Fibroblast of upper back skin (primary cell): ENCODE data around the gene ADGRL3.
"Not testable (repeated sequence)": the region's sequence is repeated elsewhere in the genome, so short reads cannot be mapped to it uniquely, and the experiment has no call there.

Source experiments
- DNase-seq: peaks from one replicate; pipeline ENCODE4 v3.0.0-alpha.2; 2013

ADGRL3 gene

DNA sequence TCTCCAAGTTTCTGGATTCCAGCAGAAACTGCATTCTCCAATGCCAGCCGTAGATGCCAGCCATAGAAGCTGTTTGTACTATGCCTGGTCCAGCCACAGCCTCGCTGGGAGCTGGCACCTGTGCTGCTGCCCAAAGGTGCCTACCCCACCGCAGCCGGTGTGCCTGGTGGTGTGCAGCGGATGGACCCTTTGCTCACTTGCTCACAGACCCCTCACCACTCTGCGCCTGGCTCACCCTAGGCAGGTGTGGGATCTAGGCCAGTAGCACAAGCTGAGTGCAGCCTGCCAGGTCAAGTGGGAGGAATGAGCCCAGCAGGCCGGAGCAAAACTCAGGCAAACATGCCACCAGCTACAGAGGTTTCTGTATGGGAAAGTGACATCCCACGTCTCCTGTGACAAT lies 463.2 kb downstream of the ADGRL3 start:
- DNase-seq: no peak

DNA sequence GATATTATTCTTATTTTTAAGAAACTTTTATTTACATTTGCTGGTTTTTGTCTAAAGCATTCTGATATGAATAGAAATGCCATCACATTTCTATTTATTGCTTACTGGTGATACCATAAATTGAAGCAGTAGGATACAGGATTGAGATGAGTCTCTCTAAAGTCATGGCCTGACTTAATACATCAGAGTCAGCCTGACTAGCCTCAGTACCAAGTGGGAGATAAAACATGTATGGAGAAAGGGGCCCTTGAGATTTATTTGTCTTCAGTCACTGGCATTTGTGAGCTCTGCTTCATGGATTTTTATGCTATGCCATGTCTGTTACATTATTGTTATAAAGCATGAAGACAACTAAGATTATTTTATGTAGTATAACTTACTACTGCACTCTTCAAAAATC lies 465.5 kb downstream of the ADGRL3 start:
- DNase-seq: no peak

DNA sequence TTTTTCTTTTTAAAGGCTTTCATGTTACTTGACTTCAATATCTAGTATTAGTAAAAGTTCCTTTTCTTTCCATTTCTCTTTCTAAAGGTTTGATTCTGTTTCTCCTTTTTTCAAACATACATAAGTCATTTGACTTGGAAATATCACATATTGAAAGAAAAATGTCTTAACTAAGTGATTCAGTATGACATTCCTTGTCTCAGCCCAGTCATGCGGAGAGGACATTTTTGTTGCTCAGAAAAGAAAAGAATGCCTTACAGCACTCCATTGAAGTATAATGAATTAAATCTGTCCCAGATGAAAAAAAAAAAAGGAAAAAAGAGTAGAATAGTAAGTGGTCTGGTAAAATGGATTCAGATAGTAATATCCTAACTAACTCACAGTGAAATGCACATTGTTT lies 466.1 kb downstream of the ADGRL3 start:
- peak; percentile 25 for DNase-seq

DNA sequence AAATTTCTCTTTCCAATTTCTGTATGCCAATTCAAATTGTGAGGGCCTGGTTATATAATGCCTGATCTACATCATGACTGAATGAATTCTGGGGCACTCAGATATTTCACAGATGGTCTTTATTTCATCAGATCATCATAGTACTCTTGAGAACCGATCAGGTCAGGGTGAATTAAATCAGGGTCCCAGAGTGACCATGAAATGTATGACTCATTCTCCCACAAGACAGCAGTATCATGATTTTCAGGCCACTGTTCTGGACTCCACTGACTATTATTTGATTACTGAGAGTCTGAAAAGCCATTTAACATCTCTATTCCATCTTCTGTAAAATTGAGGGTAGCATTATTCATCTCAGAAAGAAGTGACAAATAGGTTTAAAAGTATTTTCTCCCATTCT lies 471.5 kb downstream of the ADGRL3 start:
- no peak for DNase-seq

DNA sequence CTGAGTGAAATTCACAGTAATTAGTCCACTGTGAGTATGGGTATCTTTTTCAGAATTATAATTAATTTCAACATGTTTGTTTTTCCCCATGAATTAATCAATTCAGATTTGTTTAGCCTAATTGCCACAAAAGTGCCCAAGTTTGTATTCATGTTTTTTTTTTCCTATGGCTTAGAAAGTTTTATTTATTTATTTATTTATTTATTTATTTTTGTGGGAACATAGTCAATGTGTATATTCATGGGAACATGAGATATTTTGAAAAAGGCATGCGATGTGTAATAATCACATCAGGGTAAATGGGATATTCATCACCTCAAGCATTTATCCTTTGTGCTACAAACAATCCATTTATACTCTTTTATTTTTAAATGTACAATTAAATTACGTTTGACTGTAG lies 475.3 kb downstream of the ADGRL3 start:
- DNase-seq: no peak

DNA sequence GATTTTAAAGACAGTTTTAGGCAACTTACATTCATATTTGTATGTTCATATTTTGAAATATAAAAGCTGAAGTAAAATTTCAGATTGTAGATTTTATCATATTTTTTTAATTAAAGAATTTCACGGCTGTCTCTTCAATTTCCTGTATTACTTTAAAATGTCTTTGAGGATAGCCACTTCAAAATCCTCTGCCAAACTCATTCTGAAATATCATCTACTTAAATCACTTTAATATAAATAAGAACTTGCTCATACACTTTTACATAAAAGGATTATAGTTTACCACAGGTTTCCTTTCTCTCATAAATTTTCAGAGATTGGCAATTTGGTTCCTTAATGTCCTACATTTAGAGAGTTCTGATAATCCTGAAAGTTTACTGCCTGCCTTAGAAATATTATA lies 478.2 kb downstream of the ADGRL3 start:
- DNase-seq: no peak

DNA sequence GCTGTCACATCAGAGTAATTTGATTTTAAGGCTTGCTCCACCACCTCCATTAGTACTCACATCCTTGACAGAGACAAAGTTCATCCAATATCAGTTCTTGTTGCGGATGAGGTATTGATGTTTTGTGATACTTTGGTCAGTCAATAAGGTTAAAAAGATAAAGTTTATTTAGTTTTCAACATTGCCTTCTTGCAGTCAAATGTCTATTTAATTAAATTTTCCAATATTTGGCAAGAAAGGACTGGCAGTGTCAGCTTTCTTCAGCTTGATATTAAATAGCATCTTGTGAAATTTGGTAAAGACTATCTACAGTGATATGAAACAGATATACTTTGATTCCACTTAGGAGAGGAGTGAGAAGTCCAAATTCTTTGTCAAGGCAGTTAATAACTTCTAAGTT lies 493.4 kb downstream of the ADGRL3 start:
- DNase-seq: no peak

DNA sequence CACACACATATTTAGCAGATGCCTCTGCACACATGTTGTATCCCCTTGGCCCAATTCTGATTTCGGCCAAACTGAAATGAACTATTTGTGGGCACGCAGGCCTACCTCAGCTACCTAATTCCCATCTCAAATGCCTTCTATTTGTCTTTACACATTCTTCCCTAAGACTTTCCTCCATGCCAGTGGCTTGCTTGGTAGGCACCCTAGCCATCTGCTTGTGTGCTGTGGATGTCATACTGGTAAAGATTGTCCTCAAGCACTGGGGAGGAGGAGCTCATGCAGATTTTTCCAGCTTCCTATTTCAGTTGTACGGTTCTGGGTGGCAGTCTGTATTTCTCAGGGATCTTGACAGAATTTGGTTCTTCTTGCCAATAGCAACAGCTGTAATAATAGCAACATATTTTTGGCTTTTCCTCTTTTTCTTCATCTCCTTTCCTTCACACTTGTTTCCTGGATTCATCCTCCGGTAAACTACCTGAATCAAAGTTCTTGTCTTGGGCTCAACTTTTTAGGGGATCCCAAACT lies 514.3 kb downstream of the ADGRL3 start:
- no peak for DNase-seq

DNA sequence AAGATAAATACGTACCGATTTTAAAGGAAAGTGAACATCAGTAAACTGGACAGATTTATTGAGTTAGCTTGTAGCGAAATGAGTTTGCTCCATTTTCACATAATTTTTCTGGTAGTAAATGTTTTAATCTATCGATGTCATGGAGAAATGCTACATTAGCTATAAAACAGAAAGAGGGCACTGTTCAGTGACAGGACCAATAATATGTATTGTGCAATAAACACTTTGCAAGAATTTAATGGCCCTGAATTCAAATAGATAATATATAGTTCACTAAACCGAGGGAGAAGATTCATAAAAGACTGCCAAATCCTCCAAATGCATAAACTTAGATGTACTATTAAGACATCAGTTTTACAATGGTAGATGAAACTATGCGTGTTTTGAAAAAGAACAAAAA lies 516.3 kb downstream of the ADGRL3 start:
- no peak for DNase-seq

DNA sequence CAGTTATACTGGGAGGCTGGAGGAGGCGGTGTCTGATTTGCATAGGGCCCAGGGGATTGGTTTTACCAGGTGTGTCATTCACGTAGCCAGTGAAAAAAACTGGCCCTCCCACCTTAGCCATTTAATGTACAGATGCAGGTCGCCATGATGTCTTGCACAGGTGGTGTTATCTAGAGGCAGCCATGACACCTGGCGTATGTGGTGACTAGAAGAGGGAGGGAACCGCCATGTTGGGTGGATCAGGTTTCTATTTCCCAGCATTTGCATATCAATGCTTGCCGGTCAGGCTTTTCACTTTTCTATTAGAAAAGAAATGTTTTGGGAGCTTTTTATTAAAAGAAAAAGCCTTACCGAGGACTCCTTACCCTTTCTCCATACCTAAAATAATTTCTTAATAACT lies 523.4 kb downstream of the ADGRL3 start:
- no peak for DNase-seq

DNA sequence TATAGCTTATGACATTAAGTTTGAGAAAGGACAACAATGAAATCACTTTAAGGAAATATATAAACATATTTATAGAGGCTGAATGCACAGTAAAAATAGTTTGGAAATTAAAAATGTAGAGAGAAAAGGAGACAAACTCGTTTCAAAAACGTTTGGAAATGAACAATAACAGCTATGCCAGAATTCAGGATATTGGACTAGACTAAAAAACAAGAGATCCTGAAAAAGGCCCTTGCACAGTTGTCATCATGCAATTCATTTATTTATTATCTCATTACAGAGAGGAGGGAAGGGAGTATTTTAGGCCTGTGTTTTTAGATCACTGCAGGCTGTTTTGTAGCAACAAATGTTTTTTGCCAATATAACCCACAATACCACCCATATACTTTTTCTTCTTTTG lies 527.2 kb downstream of the ADGRL3 start:
- no peak for DNase-seq

DNA sequence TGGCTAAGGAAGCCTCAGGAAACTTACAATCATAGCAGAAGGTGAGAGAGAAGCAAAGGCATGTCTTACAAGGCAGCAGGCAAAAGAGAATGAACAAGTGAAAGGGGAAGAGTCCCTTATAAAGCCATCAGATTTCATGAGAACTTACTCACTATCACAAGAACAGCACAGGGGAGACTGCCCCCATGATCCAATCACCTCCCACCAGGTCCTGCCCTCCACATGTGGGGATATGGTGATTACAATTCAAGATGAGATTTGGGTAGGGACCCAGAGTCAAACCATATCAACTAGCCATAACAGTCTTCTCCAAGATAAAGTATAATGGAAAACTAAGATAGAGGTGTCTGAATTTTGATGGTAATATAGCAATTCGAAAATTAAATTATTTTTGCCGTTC lies 534.3 kb downstream of the ADGRL3 start:
- no peak for DNase-seq

DNA sequence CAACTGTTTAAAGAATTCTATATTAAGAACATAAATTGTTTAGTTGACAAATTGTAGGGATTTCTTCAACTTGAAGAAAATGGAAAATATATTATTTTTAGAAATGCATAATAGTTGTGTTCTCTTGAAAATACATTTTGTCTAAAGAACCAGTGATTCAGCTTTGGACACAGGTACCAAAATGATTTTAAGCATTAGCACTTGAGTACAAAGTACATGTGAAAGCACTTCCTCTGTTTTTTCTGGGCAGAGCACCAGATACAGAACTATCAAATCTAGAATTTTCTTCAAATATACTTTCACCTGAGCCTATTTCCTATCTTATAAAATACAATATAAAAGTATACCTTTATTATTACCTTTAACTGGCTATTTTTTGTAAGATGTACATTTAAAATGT lies 539.8 kb downstream of the ADGRL3 start:
- DNase-seq: no peak

DNA sequence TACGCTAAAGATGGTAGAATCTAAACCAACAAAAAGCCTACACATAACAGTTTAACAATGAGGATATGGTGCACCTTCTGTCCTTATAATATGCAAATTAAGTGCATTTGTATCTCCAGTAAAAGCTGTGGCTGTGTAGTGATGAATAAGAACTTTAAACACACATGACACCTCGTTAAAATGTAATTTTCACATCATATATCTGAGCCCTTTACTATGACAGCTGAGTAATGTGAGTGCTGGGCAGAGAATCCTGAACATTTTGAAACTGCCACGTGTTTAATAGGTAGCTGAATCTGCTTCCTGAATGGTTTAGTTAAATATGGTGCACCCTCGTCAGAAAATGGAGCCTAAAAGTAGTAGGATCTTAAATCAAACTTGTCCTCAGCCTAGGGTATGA lies 540.8 kb downstream of the ADGRL3 start:
- DNase-seq: no peak

DNA sequence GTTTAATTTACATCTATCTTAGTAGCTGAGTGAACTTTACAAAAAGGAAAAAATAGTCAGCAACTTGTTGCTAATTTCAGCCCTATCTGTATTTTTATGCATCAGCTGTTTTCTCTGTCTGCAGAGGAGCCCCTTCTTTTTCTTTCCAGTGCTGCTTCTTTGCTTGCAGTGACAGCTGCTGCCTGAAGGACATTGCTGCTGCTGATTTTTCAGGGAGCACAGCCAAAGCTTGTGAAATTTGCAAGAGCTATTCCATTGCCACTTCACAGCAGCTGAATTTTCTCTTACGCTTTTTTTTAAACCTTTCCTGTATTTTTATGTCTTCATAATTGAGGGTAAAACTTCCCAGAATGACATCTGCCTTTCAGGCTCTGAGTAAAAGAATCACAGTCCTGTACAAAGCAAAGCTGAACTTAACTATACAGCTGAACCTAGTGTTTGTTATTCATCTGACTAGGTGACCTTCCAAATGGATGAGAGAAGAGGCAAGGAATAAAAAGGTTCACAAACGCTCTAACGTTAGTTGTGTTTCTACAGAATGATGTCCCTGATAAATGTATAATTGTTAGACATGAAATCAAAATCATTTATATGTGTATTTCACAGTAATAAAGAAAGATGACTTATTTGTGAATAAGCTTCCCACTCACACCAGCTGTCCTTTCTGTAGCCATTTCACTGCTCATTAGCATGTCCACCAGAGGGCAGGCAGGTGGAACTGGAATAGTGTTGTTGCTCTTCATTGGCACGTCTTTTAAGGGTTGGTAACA lies 541.4 kb downstream of the ADGRL3 start:
- peak; percentile 5 for DNase-seq

DNA sequence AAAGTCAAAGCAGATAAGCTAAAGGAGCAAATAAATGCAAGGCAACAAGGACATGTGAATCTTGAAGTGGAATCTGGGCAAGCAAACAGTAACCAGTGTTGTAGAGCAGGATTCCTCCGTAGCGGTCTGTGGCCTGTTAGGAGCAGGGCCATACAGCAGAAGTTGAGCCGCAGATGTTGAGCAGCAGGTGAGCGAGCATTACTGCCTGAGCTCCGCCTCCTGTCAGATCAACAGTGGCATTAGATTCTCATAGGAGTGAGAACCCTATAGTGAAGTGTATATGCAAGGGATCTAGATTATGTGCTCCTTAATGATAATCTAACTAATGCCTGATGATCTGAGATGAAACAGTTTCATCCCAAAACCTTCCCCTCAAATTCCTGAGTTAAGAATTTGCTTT lies 550.7 kb downstream of the ADGRL3 start:
- DNase-seq: no peak

DNA sequence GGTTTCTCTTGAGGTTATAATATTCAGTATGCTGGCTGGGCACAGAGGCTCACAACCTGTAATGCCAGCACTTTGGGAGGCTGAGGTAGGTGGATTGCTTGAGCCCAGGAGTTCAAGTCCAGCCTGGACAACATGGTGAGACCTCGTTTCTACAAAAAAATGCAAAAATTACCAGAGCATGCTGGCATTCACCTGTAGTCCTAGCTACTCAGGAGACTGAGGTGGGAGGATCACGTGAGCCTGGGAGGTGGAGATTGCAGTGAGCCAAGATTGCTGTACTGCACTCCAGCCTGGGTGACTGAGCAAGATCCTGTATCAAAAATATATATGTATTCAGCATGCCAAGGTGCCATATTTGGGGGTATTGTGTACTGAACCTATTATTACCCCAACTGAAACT lies 552.5 kb downstream of the ADGRL3 start:
- DNase-seq: no peak

DNA sequence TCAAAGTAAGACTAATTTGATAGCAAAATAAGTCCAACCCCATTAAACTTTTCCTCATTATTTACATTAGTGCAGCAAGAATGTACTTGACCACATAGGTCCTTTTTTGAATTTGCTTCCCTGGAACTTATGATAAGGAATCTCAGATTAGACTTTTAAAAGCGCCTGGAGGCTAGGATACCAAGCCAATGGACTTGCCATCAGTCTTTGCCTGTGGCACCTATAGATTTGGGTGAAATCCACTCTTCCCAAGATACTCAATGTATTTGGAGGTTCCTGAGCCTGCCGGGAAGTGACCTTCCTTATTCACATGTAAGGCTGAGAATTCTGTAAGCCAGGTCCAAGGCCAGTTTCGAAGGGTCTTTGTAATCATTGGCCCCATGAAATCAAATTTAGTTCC lies 553.6 kb downstream of the ADGRL3 start:
- no peak for DNase-seq

DNA sequence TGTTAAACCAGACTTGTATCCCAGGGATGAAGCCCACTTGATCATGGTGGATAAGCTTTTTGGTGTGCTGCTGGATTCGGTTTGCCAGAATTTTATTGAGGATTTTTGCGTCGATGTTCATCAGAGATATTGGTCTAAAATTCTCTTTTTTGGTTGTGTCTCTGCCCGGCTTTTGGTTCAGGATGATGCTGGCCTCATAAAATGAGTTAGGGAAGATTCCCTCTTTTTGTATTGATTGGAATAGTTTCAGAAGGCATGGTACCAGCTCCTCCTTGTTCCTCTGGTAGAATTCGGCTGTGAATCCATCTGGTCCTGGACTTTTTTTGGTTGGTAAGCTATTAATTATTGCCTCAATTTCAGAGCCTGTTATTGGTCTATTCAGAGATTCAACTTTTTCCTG lies 556.8 kb downstream of the ADGRL3 start:
- not testable (repeated sequence) for DNase-seq

DNA sequence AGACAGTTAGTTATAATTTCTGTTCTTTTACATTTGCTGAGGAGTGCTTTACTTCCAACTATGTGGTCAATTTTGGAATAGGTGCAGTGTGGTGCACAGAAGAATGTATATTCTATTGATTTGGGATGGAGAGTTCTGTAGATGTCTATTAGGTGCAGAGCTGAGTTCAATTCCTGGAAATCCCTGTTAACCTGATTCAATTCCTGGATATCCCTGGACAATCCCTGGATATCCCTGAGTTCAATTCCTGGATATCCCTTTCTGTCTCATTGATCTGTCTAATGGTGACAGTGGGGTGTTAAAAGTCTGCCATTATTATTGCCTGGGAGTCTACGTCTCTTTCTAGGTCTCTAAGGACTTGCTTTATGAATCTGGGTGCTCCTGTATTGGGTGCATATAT lies 557.9 kb downstream of the ADGRL3 start:
- not testable (repeated sequence) for DNase-seq

DNA sequence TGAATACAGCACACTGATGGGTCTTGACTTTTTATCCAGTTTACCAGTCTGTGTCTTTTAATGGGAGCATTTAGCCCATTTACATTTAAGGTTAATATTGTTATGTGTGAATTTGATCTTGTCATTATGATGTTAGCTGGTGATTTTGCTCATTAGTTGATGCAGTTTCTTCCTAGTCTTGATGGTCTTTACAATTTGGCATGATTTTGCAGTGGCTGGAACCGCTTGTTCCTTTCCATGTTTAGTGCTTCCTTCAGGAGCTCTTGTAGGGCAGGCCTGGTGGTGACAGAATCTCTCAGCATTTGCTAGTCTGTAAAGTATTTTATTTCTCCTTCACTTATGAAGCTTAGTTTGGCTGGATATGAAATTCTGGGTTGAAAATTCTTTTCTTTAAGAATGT lies 558.5 kb downstream of the ADGRL3 start:
- not testable (repeated sequence) for DNase-seq

DNA sequence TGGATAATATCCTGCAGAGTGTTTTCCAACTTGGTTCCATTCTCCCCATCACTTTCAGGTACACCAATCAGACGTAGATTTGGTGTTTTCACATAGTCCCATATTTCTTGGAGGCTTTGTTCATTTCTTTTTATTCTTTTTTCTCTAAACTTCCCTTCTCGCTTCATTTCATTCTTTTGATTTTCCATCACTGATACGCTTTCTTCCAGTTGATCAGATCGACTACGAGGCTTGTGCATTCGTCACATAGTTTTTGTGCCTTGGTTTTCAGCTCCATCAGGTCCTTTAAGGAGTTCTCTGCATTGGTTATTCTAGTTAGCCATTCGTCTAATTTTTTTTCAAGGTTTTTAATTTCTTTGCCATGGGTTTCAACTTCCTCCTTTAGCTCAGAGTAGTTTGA lies 559.1 kb downstream of the ADGRL3 start:
- not testable (repeated sequence) for DNase-seq

DNA sequence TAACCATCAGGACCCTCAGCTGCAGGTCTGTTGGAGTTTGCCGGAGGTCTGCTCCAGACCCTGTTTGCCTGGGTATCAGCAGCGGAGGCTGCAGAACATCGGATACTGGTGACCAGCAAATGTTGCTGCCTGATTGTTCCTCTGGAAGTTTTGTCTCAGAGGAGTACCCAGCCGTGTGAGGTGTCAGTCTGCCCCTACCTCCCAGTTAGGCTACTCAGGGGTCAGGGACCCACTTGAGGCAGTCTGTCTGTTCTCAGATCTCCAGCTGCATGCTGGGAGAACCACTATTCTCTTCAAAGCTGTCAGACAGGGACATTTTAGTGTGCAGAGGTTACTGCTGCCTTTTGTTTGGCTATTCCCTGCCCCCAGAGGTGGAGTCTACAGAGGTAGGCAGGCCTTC lies 559.8 kb downstream of the ADGRL3 start:
- DNase-seq: not testable (repeated sequence)

DNA sequence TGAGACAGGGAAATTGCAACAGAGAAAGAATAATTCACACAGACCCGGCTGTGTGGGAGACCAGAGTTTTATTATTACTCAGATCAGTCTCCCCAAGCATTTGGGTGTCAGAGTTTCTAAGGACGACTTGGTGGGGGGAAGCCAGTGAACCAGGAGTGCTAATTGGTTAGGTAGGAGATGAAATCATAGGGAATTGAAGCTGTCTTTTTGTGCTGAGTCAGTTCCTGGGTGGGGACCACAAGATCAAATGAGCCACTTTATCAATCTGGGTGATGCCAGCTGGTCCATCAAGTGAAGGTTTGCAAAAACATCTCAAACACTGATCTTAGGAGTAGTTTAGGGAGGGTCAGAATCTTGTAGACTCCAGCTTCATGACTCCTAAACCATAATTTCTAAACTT lies 560.7 kb downstream of the ADGRL3 start:
- no peak for DNase-seq
